SK-N-SH treated with all-trans-retinoic acid at 6 μM for 48 hours (cell line): Measurements from ENCODE around the gene VPS13A.

Experiments used
- ARNTL ChIP-seq: fragments of 450-650 bp; formaldehyde crosslinking; IDR thresholded peaks from 2 replicates; pipeline ENCODE4 v1.5.0; 2020; ENCODE audit warnings: low read depth, mild to moderate bottlenecking, moderate library complexity, borderline replicate concordance
- ESRRG ChIP-seq: fragments of 250-450 bp; sonication (Bioruptor Pico); IDR thresholded peaks from 2 replicates; pipeline ENCODE4 v1.6.1; 2021; ENCODE audit warnings: mild to moderate bottlenecking
- OSR1 ChIP-seq: fragments of 250-450 bp; sonication (Bioruptor Pico); IDR thresholded peaks from 2 replicates; pipeline ENCODE4 v1.8.0; 2022; ENCODE audit warnings: moderate library complexity, mild to moderate bottlenecking, inconsistent platforms
- PATZ1 ChIP-seq: fragments of 250-450 bp; sonication (Bioruptor Pico); IDR thresholded peaks from 2 replicates; pipeline ENCODE4 v1.8.0; 2020; ENCODE audit warnings: mild to moderate bottlenecking, moderate library complexity, borderline replicate concordance
- TOX ChIP-seq: fragments of 250-450 bp; sonication (Bioruptor Pico); IDR thresholded peaks from 2 replicates; pipeline ENCODE4 v1.8.0; 2021; ENCODE audit warnings: mild to moderate bottlenecking, moderate library complexity, borderline replicate concordance
- ZNF565 ChIP-seq: fragments of 450-650 bp; formaldehyde crosslinking; conservative IDR thresholded peaks from 2 replicates; pipeline ENCODE4 v1.5.0; 2020; ENCODE audit warnings: low read depth, mild to moderate bottlenecking, moderate library complexity
- TF ChIP-seq, protein P1 (sequence below): fragments of 250-450 bp; sonication (Bioruptor Pico); IDR thresholded peaks from 2 replicates; pipeline ENCODE4 v1.5.1; 2020; ENCODE audit warnings: low read depth, mild to moderate bottlenecking, moderate library complexity

GRCh38 chr9:77284616-77285015, 107.3 kb downstream of the VPS13A start:
- no peak for TF ChIP-seq ZNF565 (CRISPR knock-in tag)
- no peak for TF ChIP-seq PATZ1 (CRISPR knock-in tag)
- TF ChIP-seq, protein P1, sequence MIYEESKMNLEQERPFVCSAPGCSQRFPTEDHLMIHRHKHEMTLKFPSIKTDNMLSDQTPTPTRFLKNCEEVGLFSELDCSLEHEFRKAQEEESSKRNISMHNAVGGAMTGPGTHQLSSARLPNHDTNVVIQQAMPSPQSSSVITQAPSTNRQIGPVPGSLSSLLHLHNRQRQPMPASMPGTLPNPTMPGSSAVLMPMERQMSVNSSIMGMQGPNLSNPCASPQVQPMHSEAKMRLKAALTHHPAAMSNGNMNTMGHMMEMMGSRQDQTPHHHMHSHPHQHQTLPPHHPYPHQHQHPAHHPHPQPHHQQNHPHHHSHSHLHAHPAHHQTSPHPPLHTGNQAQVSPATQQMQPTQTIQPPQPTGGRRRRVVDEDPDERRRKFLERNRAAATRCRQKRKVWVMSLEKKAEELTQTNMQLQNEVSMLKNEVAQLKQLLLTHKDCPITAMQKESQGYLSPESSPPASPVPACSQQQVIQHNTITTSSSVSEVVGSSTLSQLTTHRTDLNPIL (CRISPR knock-in tag): no peak
- TF ChIP-seq ARNTL (CRISPR knock-in tag): no peak
- no peak for TF ChIP-seq OSR1 (CRISPR knock-in tag)
- TF ChIP-seq ESRRG (CRISPR knock-in tag): no peak
- no peak for TF ChIP-seq TOX (CRISPR knock-in tag)
